K562 (cell line): ENCODE results near the gene ARHGEF40. TPM values are rescaled to one million over a fixed set of nuclear protein-coding genes. Genes with fewer than 3 reads are reported as not detected.
A peak's percentile ranks its signal among the peaks of the same experiment; 100 is the strongest.

Source experiments
- BCL6 ChIP-seq: fragments of 250-450 bp; sonication (Bioruptor Pico); IDR thresholded peaks from 2 replicates; pipeline ENCODE4 v1.4.0; 2020
- C11orf30 ChIP-seq: fragments of 450-650 bp; IDR thresholded peaks from 2 replicates; pipeline ENCODE4 v1.6.1; 2016; ENCODE audit warnings: low read depth, mild to moderate bottlenecking
- DIDO1 ChIP-seq: fragments of 450-650 bp; IDR thresholded peaks from 2 replicates; pipeline ENCODE4 v1.6.1; 2016; ENCODE audit warnings: low read depth, missing biosample characterization, missing genetic modification characterization
- DPF2 ChIP-seq: fragments of 450-650 bp; IDR thresholded peaks from 2 replicates; pipeline ENCODE4 v1.6.1; 2016
- GTF3C2 ChIP-seq: IDR thresholded peaks from 3 replicates; pipeline ENCODE4 v1.6.1; 2011; ENCODE audit warnings: borderline replicate concordance, mild to moderate bottlenecking, moderate library complexity; ENCODE audit not compliant: insufficient read length; ENCODE audit errors: extremely low read depth
- MAFG ChIP-seq: fragments of 450-650 bp; conservative IDR thresholded peaks from 2 replicates; pipeline ENCODE4 v1.6.1; 2016; ENCODE audit warnings: missing genetic modification characterization, missing compliant biosample characterization
- NCOA2 ChIP-seq, 2 experiments: fragments of 450-650 bp; IDR thresholded peaks; 2 replicates each; pipeline ENCODE4 v1.6.1; 2018; ENCODE audit warnings: mild to moderate bottlenecking in 2 of 2, moderate library complexity in 1 of 2; ENCODE audit not compliant: partially characterized antibody in 2 of 2
- NFE2 ChIP-seq: IDR thresholded peaks from 2 replicates; pipeline ENCODE4 v1.6.1; 2014; ENCODE audit warnings: antibody characterized with exemption, low read depth
- ZKSCAN3 ChIP-seq: fragments of 250-450 bp; sonication (Bioruptor Pico); IDR thresholded peaks from 2 replicates; pipeline ENCODE4 v1.4.0; 2020
- ZNF518B ChIP-seq: fragments of 250-450 bp; sonication (Bioruptor Pico); IDR thresholded peaks from 2 replicates; pipeline ENCODE4 v1.5.0; 2021; ENCODE audit warnings: mild to moderate bottlenecking, moderate library complexity
- polyA plus RNA-seq, 8 experiments: library from polyadenylated mRNA; depleted of rRNA in 4 of 8; stranded (reverse) in 5 of 8; unstranded in 3 of 8; fragments of >200 nt; fragmentation: Nextera tagmentation in 2 of 8; fragmentation: Illumina TruSeq in 1 of 8; extraction: Ambion mirVana in 2 of 8; extraction: Trizol in 1 of 8; gene quantifications; 2 replicates each; pipeline versions ENCODE4 v1.2.1 to v1.2.3, GENCODE V29; 2011 to 2014; ENCODE audit warnings: inconsistent platforms in 1 of 8, missing spikeins in 1 of 8
- total RNA-seq, 7 experiments: library from RNA; depleted of rRNA in 6 of 7; stranded (reverse); fragments of >200 nt in 6 of 7; fragmentation: Illumina TruSeq in 2 of 7; extraction: Trizol in 2 of 7; gene quantifications; 2 replicates each; pipeline versions ENCODE4 v1.2.1 to v1.2.3, GENCODE V29; 2011 to 2021; ENCODE audit warnings: low replicate concordance in 1 of 7

Gene ARHGEF40
- total and polyA plus RNA-seq, 9 of the 15 experiments (the other 6 are each of a cell fraction or from before 2014, with no cell fraction given), result 0.42 to 6.3 (median 3.8) TPM

GRCh38 chr14:21101802-21102413, 31.8 kb downstream of the ARHGEF40 start (continued):
- 0 out of 2 replicates have a peak, but pooled peaks have one; percentile 31 for TF ChIP-seq DPF2
- peak; percentile 62 for TF ChIP-seq NFE2
- TF ChIP-seq MAFG (tag), result no peak
- TF ChIP-seq NCOA2 (IDR thresholded peaks at IDR 0.05; ENCODE audit: partially characterized antibody in 2 of 2), result no peak
- TF ChIP-seq DIDO1 (tag), result no peak
- TF ChIP-seq GTF3C2, result no peak
- no peak for TF ChIP-seq ZNF518B (CRISPR knock-in tag)
- no peak for TF ChIP-seq ZKSCAN3 (CRISPR knock-in tag)
- TF ChIP-seq BCL6 (CRISPR knock-in tag), result no peak
- 0 out of 2 replicates have a peak, but pooled peaks have one; percentile 8 for TF ChIP-seq C11orf30
- TF ChIP-seq, all 486 proteins: peak for 15
